A549 (cell line): ENCODE results near the gene WIPF3.

Source experiments
- BHLHE40 ChIP-seq: IDR thresholded peaks from 2 replicates; pipeline ENCODE4 v1.6.1; 2012; ENCODE audit warnings: low read depth, low read length, inconsistent platforms
- CEBPB ChIP-seq, 2 experiments: fragments of >200 bp in 1 of 2; sonication (Bioruptor Twin) in 1 of 2; formaldehyde crosslinking in 1 of 2; IDR thresholded peaks; 2 replicates each; pipeline ENCODE4 v1.6.1; 2012 to 2016
- CTCF ChIP-seq: fragments of >200 bp; sonication (Bioruptor Twin); formaldehyde crosslinking; IDR thresholded peaks from 3 replicates; pipeline ENCODE4 v1.5.1; 2016
- EHMT2 ChIP-seq: fragments of 200-600 bp; sonication (generic); IDR thresholded peaks from 2 replicates; pipeline ENCODE4 v1.6.1; 2016; ENCODE audit warnings: antibody characterized with exemption, low read depth, mild to moderate bottlenecking, moderate library complexity
- GATA3 ChIP-seq: IDR thresholded peaks from 2 replicates; pipeline ENCODE4 v1.6.1; 2012; ENCODE audit warnings: borderline replicate concordance
- HOXB5 ChIP-seq: fragments of 250-450 bp; sonication (Bioruptor Pico); IDR thresholded peaks from 2 replicates; pipeline ENCODE4 v1.5.0; 2020; ENCODE audit warnings: mild to moderate bottlenecking, moderate library complexity
- JUN ChIP-seq, 2 experiments: fragments of >200 bp; sonication (Bioruptor Twin); formaldehyde crosslinking; IDR thresholded peaks; 2 replicates in 1 of 2; 3 replicates in 1 of 2; pipeline ENCODE4 v1.6.1; 2016 to 2017
- KDM5A ChIP-seq: fragments of 200-600 bp; sonication (generic); IDR thresholded peaks from 2 replicates; pipeline ENCODE4 v1.6.1; 2016; ENCODE audit warnings: antibody characterized with exemption, mild to moderate bottlenecking
- MAX ChIP-seq: IDR thresholded peaks from 2 replicates; pipeline ENCODE4 v1.6.1; 2012
- POLR2A ChIP-seq: IDR thresholded peaks from 2 replicates; pipeline ENCODE4 v1.6.1; 2012; ENCODE audit warnings: mild to moderate bottlenecking, low read length
- USF2 ChIP-seq: fragments of 450-650 bp; IDR thresholded peaks from 2 replicates; pipeline ENCODE4 v1.6.1; 2014; ENCODE audit warnings: antibody characterized with exemption

- TF ChIP-seq KDM5A (no peak), MAX (no peak), CTCF (no peak), CEBPB (IDR thresholded peaks at IDR 0.05) (no peak), EHMT2 (no peak), HOXB5 (no peak), JUN (IDR thresholded peaks at IDR 0.05) (no peak), POLR2A (no peak), BHLHE40 (no peak), USF2 (no peak), GATA3 (no peak)
Measured at GRCh38 chr7:29885626-29886025, 79.3 kb downstream of the WIPF3 start.
